IMR-90 (cell line): ENCODE measurements around the gene HYDIN. TPM values are rescaled to one million over a fixed set of nuclear protein-coding genes. Genes with fewer than 3 reads are reported as not detected.

Source experiments
- ATAC-seq: fragments of 200-7000 bp; cut with Tn5 transposase; 2 replicates; pipeline ENCODE4 v1.9.1; 2020; ENCODE audit warnings: low read depth, mild to moderate bottlenecking, moderate library complexity
- BruUV-seq: library from RNA; stranded (reverse); fragments of 400-500 nt; replicated peaks from 2 replicates; lab custom pipeline; 2021; lab: Mats Ljungman, UMichigan
- CTCF ChIA-PET: fragments of 300-600 bp; formaldehyde crosslinking; extraction: SDS; loops from one replicate; lab custom pipeline; 2021; ENCODE audit warnings: antibody characterized with exemption; lab: Yijun Ruan, JAX
- POLR2A ChIA-PET: fragments of 300-600 bp; sonication (Branson Sonifier 250); formaldehyde crosslinking; loops from one replicate; lab custom pipeline; 2022; ENCODE audit warnings: antibody characterized with exemption; ENCODE audit not compliant: unreplicated experiment; lab: Charles Lee
- DNase-seq: peaks from one replicate; pipeline ENCODE4 v3.0.0; 2013
- H2AFZ ChIP-seq: replicated peaks from 2 replicates; pipeline ENCODE3; 2013; ENCODE audit warnings: low read length, mild to moderate bottlenecking; ENCODE audit not compliant: poor library complexity
- H2AK5ac ChIP-seq: 2 replicates; pipeline ENCODE4 v1.6.1; 2013; ENCODE audit warnings: low read depth, low read length, inconsistent platforms
- H2AK9ac ChIP-seq: replicated peaks from 2 replicates; pipeline ENCODE3; 2013; ENCODE audit warnings: mild to moderate bottlenecking, low read depth, low read length, moderate library complexity; ENCODE audit not compliant: poor library complexity
- H2BK120ac ChIP-seq: 2 replicates; pipeline ENCODE4 v1.6.1; 2013; ENCODE audit warnings: low read depth, low read length, inconsistent platforms
- H2BK15ac ChIP-seq: 3 replicates; pipeline ENCODE4 v1.6.1; 2013; ENCODE audit warnings: low read depth, low read length, inconsistent platforms
- H2BK20ac ChIP-seq: 2 replicates; pipeline ENCODE4 v1.6.1; 2013; ENCODE audit warnings: low read depth, mild to moderate bottlenecking, inconsistent platforms, low read length, moderate library complexity
- H2BK5ac ChIP-seq: 2 replicates; pipeline ENCODE4 v1.6.1; 2013; ENCODE audit warnings: mild to moderate bottlenecking, low read depth, low read length, inconsistent platforms; ENCODE audit not compliant: poor library complexity, severe bottlenecking
- H3K14ac ChIP-seq: replicated peaks from 2 replicates; pipeline ENCODE4 v1.6.1; 2013; ENCODE audit warnings: low read depth, low read length, inconsistent platforms
- H3K18ac ChIP-seq: 2 replicates; pipeline ENCODE4 v1.6.1; 2013; ENCODE audit warnings: low read depth, low read length, control low read depth
- H3K23ac ChIP-seq: 2 replicates; pipeline ENCODE4 v1.6.1; 2013; ENCODE audit warnings: low read depth, low read length, inconsistent platforms
- H3K27ac ChIP-seq: 2 replicates; pipeline ENCODE4 v1.5.1; 2013; ENCODE audit warnings: mild to moderate bottlenecking, control low read depth, low read length; ENCODE audit not compliant: insufficient read depth
- H3K27me3 ChIP-seq: 2 replicates; pipeline ENCODE4 v1.6.1; 2013; ENCODE audit warnings: low read length; ENCODE audit not compliant: control insufficient read depth, insufficient read depth
- H3K36me3 ChIP-seq: 2 replicates; pipeline ENCODE4 v1.6.1; 2013; ENCODE audit warnings: low read length, mixed read lengths; ENCODE audit not compliant: control insufficient read depth, insufficient read depth
- H3K4ac ChIP-seq: 2 replicates; pipeline ENCODE4 v1.6.1; 2013; ENCODE audit warnings: low read depth, low read length, inconsistent platforms
- H3K4me1 ChIP-seq: 2 replicates; pipeline ENCODE4 v1.6.1; 2013; ENCODE audit warnings: low read length, mixed read lengths; ENCODE audit not compliant: control insufficient read depth, insufficient read depth
- H3K4me2 ChIP-seq: 2 replicates; pipeline ENCODE4 v1.6.1; 2013; ENCODE audit warnings: low read depth, mild to moderate bottlenecking, control low read depth, low read length, moderate library complexity
- H3K4me3 ChIP-seq: 2 replicates; pipeline ENCODE4 v1.5.1; 2013; ENCODE audit warnings: low read depth, mild to moderate bottlenecking, control low read depth, low read length, moderate library complexity; ENCODE audit not compliant: insufficient read depth
- H3K56ac ChIP-seq: 2 replicates; pipeline ENCODE4 v1.6.1; 2013; ENCODE audit warnings: low read length, inconsistent platforms; ENCODE audit not compliant: insufficient read depth; ENCODE audit errors: extremely low read depth
- H3K79me1 ChIP-seq, 2 experiments: 2 replicates each; pipeline ENCODE4 v1.6.1; 2013; ENCODE audit warnings: low read length in 2 of 2, inconsistent platforms in 1 of 2, low read depth in 1 of 2
- H3K9ac ChIP-seq: 2 replicates; pipeline ENCODE4 v1.6.1; 2013; ENCODE audit warnings: low read depth, low read length, control low read depth
- H3K9me1 ChIP-seq: 2 replicates; pipeline ENCODE4 v1.6.1; 2013; ENCODE audit warnings: low read length, inconsistent platforms; ENCODE audit not compliant: insufficient read depth
- H3K9me3 ChIP-seq: 2 replicates; pipeline ENCODE4 v1.6.1; 2013; ENCODE audit warnings: low read length; ENCODE audit not compliant: control insufficient read depth, insufficient read depth
- H4K20me1 ChIP-seq: 2 replicates; pipeline ENCODE4 v1.6.1; 2013; ENCODE audit warnings: low read length, inconsistent platforms; ENCODE audit not compliant: insufficient read depth
- H4K5ac ChIP-seq: 2 replicates; pipeline ENCODE4 v1.6.1; 2013; ENCODE audit warnings: mild to moderate bottlenecking, low read depth, low read length, control low read depth
- H4K8ac ChIP-seq, 2 experiments: 2 replicates each; pipeline ENCODE4 v1.6.1; 2013; ENCODE audit warnings: low read depth in 2 of 2, low read length in 2 of 2, control low read depth in 1 of 2, inconsistent platforms in 1 of 2
- H4K91ac ChIP-seq: 2 replicates; pipeline ENCODE4 v1.6.1; 2013; ENCODE audit warnings: low read depth, low read length, inconsistent platforms; ENCODE audit not compliant: insufficient read depth
- BHLHE40 ChIP-seq: fragments of 150-350 bp; IDR thresholded peaks from 2 replicates; pipeline ENCODE4 v1.6.1; 2016; ENCODE audit warnings: mild to moderate bottlenecking, low read depth, low read length
- CEBPB ChIP-seq: IDR thresholded peaks from 2 replicates; pipeline ENCODE4 v1.6.1; 2012; ENCODE audit warnings: low read depth, low read length, improper control_type of control experiment
- MXI1 ChIP-seq: IDR thresholded peaks from 2 replicates; pipeline ENCODE4 v1.6.1; 2012; ENCODE audit warnings: low read depth, mild to moderate bottlenecking, low read length, moderate library complexity, borderline replicate concordance
- RCOR1 ChIP-seq: IDR thresholded peaks from 2 replicates; pipeline ENCODE4 v1.6.1; 2012; ENCODE audit warnings: mild to moderate bottlenecking, low read length, improper control_type of control experiment; ENCODE audit not compliant: insufficient replicate concordance
- RFX5 ChIP-seq: IDR thresholded peaks from 2 replicates; pipeline ENCODE4 v1.8.0; 2012; ENCODE audit warnings: low read depth, mild to moderate bottlenecking, low read length, moderate library complexity
- WGBS, 2 experiments: methylation state at CpG; one replicate each; pipeline versions ENCODE4 v1.1.5 to v1.1.7; 2013; ENCODE audit warnings: missing lambda C conversion rate in 2 of 2; ENCODE audit not compliant: insufficient read length in 1 of 2; ENCODE audit errors: extremely low coverage in 2 of 2; 5-methylcytosine and 5-hydroxymethylcytosine counted together
- dilution Hi-C: fragments of 300-500 bp; cut with HindIII; formaldehyde crosslinking; loops from one replicate; pipeline ENCODE4 v1.14.3; 2018; ENCODE audit warnings: low sequenced_read_pairs; ENCODE audit not compliant: unreplicated experiment
- in situ Hi-C: fragments of 300-500 bp; cut with MboI; formaldehyde crosslinking; loops from 3 replicates; pipeline ENCODE4 v1.14.3; 2019; ENCODE audit warnings: low sequenced_read_pairs, inconsistent platforms, mixed read lengths
- intact Hi-C: fragments of 100-400 bp; cut with micrococcal nuclease; formaldehyde crosslinking; loops from 2 replicates; pipeline ENCODE4 v1.10.0; 2022
- polyA plus RNA-seq, 3 experiments: library from polyadenylated mRNA; depleted of rRNA; stranded (reverse); fragments of >200 nt; gene quantifications; 2 replicates each; pipeline ENCODE4 v1.2.3, GENCODE V29; 2012; ENCODE audit warnings: low replicate concordance in 1 of 3
- total RNA-seq: library from RNA; depleted of rRNA; stranded (reverse); fragments of >200 nt; gene quantifications from 2 replicates; pipeline ENCODE4 v1.2.3, GENCODE V29; 2012
- TF ChIP-seq, protein P1 (sequence below): fragments of 150-350 bp; IDR thresholded peaks from 2 replicates; pipeline ENCODE4 v1.6.1; 2017; ENCODE audit warnings: mild to moderate bottlenecking, antibody characterized with exemption, low read length, low read depth

HYDIN gene
- total and polyA plus RNA-seq, 2 of the 4 experiments (the other 2 are of a cell fraction), result 0.18 to 0.27 TPM

DNA sequence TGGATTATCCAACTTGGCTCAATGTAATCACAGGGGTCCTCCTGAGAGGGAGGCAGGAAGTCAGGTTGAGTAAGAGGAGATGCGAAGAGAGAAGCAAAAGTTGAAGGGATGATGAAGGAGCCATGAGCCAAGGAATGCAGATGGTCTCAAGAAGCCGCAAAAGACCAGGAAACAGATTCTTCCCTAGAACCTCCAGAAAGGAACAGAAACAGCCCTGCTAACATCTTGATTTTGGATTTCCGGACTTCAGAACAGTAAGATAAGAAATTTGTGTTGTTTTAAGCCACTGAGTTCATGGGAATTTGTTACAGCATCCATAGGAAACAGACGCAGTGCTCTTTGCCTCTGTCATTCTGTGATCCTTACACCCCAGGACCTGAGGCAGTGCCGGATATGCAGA lies 31.9 kb upstream of the HYDIN start:
- in situ Hi-C loops, result no loop called here
- Histone ChIP-seq H2BK20ac (no peak overlapping the region), H3K27ac (no peak overlapping the region), H4K5ac (no peak overlapping the region), H3K4me1 (no peaks in the 10 kb centered on the region), H2BK5ac (no peak overlapping the region), H3K9ac (no peak overlapping the region), H3K9me3 (no peaks in the 10 kb centered on the region), H3K4ac (no peak overlapping the region), H3K9me1 (no peaks in the 10 kb centered on the region), H4K91ac (no peak overlapping the region), H3K23ac (no peak overlapping the region), H3K56ac (no peak overlapping the region), H2AK9ac (no peak overlapping the region), H2BK120ac (no peak overlapping the region), H4K8ac (no peak overlapping the region), H2BK15ac (no peak overlapping the region), H3K4me3 (no peak overlapping the region), H3K79me1 (no peaks in the 10 kb centered on the region), H3K14ac (no peak overlapping the region), H4K20me1 (no peaks in the 10 kb centered on the region), H2AFZ (no peak overlapping the region), H3K36me3 (no peaks in the 10 kb centered on the region), H2AK5ac (no peak overlapping the region), H3K27me3 (no peaks in the 10 kb centered on the region), H3K4me2 (no peak overlapping the region), H3K18ac (no peak overlapping the region)
- WGBS, 2 experiments, result 80% methylated on average over 1 of the region's 5 CpGs; no CpG with 5 or more reads in 1 of the 2 experiments
- ChIA-PET CTCF (no interaction called here), POLR2A (no interaction called here)
- dilution Hi-C loops, result no loop called here
- DNase-seq (no peak), ATAC-seq (no peak)
- intact Hi-C loops, result no loop called here
- BruUV-seq, result no TSS peak
- TF ChIP-seq RCOR1 (no peak), CEBPB (no peak), BHLHE40 (no peak), RFX5 (no peak), MXI1 (no peak)
- TF ChIP-seq, protein P1, sequence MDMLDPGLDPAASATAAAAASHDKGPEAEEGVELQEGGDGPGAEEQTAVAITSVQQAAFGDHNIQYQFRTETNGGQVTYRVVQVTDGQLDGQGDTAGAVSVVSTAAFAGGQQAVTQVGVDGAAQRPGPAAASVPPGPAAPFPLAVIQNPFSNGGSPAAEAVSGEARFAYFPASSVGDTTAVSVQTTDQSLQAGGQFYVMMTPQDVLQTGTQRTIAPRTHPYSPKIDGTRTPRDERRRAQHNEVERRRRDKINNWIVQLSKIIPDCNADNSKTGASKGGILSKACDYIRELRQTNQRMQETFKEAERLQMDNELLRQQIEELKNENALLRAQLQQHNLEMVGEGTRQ, result no peak
